ENCODE results near the gene LSM11.

The LSM11 gene

GRCh38 chr5:157735991-157736390 lies 7.5 kb upstream of the LSM11 start (continued):
- TF ChIP-seq TSHZ2 (CRISPR knock-in tag; IDR thresholded peaks at IDR 0.05), result no peak

- TF ChIP-seq GLIS3 (CRISPR knock-in tag; IDR thresholded peaks at IDR 0.05) (no peak), TSHZ2 (CRISPR knock-in tag; IDR thresholded peaks at IDR 0.05) (no peak), ZFP30 (CRISPR knock-in tag; IDR thresholded peaks at IDR 0.05) (no peak), CSRNP3 (CRISPR knock-in tag; IDR thresholded peaks at IDR 0.05) (no peak), ESRRG (CRISPR knock-in tag; IDR thresholded peaks at IDR 0.05) (no peak), PATZ1 (CRISPR knock-in tag; IDR thresholded peaks at IDR 0.05; ENCODE audit: borderline replicate concordance) (no peak), CREB5 (CRISPR knock-in tag; IDR thresholded peaks at IDR 0.05; ENCODE audit: low read depth) (no peak), TCF4 (CRISPR knock-in tag; IDR thresholded peaks at IDR 0.05; ENCODE audit: borderline replicate concordance) (no peak), ZFP3 (CRISPR knock-in tag; IDR thresholded peaks at IDR 0.05) (no peak), RARB (CRISPR knock-in tag; IDR thresholded peaks at IDR 0.05) (no peak), BACH2 (CRISPR knock-in tag; IDR thresholded peaks at IDR 0.05; ENCODE audit: borderline replicate concordance) (no peak), ZNF70 (CRISPR knock-in tag; IDR thresholded peaks at IDR 0.05) (no peak), ZNF565 (CRISPR knock-in tag; conservative IDR thresholded peaks at IDR 0.05; ENCODE audit: low read depth) (no peak), SNAI2 (CRISPR knock-in tag; IDR thresholded peaks at IDR 0.05) (no peak), ZNF8 (CRISPR knock-in tag; IDR thresholded peaks at IDR 0.05) (no peak), POU6F1 (CRISPR knock-in tag; IDR thresholded peaks at IDR 0.05; ENCODE audit: borderline replicate concordance, low read depth) (no peak), ARNTL (CRISPR knock-in tag; IDR thresholded peaks at IDR 0.05; ENCODE audit: borderline replicate concordance, low read depth) (no peak), TOX (CRISPR knock-in tag; IDR thresholded peaks at IDR 0.05; ENCODE audit: borderline replicate concordance) (no peak)
- no peak for ATAC-seq
Observed at GRCh38 chr5:157739388-157740228, 3.9 kb upstream of the LSM11 start.

Data from SK-N-SH treated with all-trans-retinoic acid at 6 μM for 48 hours (cell line).